Endothelial cell of umbilical vein (primary cell): ENCODE measurements around the gene GULP1. TPM values are rescaled to one million over a fixed set of nuclear protein-coding genes. Genes with fewer than 3 reads are reported as not detected.

Experiments used
- BruUV-seq: library from RNA; stranded (reverse); fragments of 400-500 nt; replicated peaks from 2 replicates; lab custom pipeline; 2021; lab: Mats Ljungman, UMichigan
- CTCF ChIA-PET: fragments of 300-600, 350-600 bp; sonication (Branson Sonifier 250); formaldehyde crosslinking; loops from one replicate; lab custom pipeline; 2021; ENCODE audit warnings: antibody characterized with exemption, inconsistent platforms; lab: Charles Lee
- POLR2A ChIA-PET: fragments of 300-600, 350-600 bp; sonication (Branson Sonifier 250); formaldehyde crosslinking; loops from one replicate; lab custom pipeline; 2021; ENCODE audit warnings: antibody characterized with exemption, inconsistent platforms; lab: Charles Lee
- DNase-seq: peaks from one replicate; pipeline ENCODE4 v3.0.0-alpha.2; 2011; ENCODE audit warnings: low read depth, low spot score
- FAIRE-seq: peaks from 2 replicates; lab custom pipeline; 2011; peaks lifted over from hg19 to GRCh38; lab: Jason Lieb, UNC
- H2AFZ ChIP-seq: 2 replicates; pipeline ENCODE4 v1.6.0; 2012; ENCODE audit warnings: low read depth, low read length, control low read depth, inconsistent platforms
- H3K27ac ChIP-seq: 2 replicates; pipeline ENCODE4 v1.5.1; 2011; ENCODE audit warnings: low read depth, mild to moderate bottlenecking, control low read depth, low read length, moderate library complexity; ENCODE audit not compliant: insufficient read depth
- H3K27me3 ChIP-seq, 2 experiments: 2 replicates each; pipeline versions ENCODE4 v1.6.0 to v1.6.1; 2011; ENCODE audit warnings: low read length in 2 of 2, mixed read lengths in 1 of 2; ENCODE audit not compliant: control insufficient read depth in 2 of 2, insufficient read depth in 2 of 2
- H3K36me3 ChIP-seq, 2 experiments: 2 replicates in 1 of 2; 3 replicates in 1 of 2; pipeline ENCODE4 v1.5.1; 2011; ENCODE audit warnings: low read length in 2 of 2, mild to moderate bottlenecking in 1 of 2, moderate library complexity in 1 of 2; ENCODE audit not compliant: control insufficient read depth in 2 of 2, insufficient read depth in 2 of 2; ENCODE audit errors: extremely low read depth in 1 of 2
- H3K4me1 ChIP-seq: 3 replicates; pipeline ENCODE4 v1.5.1; 2011; ENCODE audit warnings: mild to moderate bottlenecking, low read length; ENCODE audit not compliant: control insufficient read depth, insufficient read depth; ENCODE audit errors: extremely low read depth
- H3K4me2 ChIP-seq: 2 replicates; pipeline ENCODE4 v1.6.1; 2011; ENCODE audit warnings: low read length, control low read depth, mixed read lengths; ENCODE audit not compliant: insufficient read depth
- H3K4me3 ChIP-seq, 3 experiments: fragments of 200-600 bp in 1 of 3; sonication (generic), shearing (Covaris generic) in 1 of 3; replicated peaks in 1 of 3; 2 replicates each; pipeline ENCODE4 v1.5.1; 2011 to 2016; ENCODE audit warnings: control low read depth in 3 of 3, low read length in 3 of 3, mild to moderate bottlenecking in 2 of 3, inconsistent platforms in 1 of 3, low read depth in 1 of 3, moderate library complexity in 1 of 3; ENCODE audit not compliant: insufficient read depth in 1 of 3
- H3K79me2 ChIP-seq: 2 replicates; pipeline ENCODE4 v1.6.0; 2012; ENCODE audit warnings: low read length, inconsistent platforms; ENCODE audit not compliant: control insufficient read depth, insufficient read depth
- H3K9ac ChIP-seq: replicated peaks from 2 replicates; pipeline ENCODE3; 2011; ENCODE audit warnings: low read length, control low read depth; ENCODE audit not compliant: insufficient read depth; ENCODE audit errors: extremely low read depth
- H3K9me1 ChIP-seq: replicated peaks from 3 replicates; pipeline ENCODE4 v1.6.0; 2011; ENCODE audit warnings: mild to moderate bottlenecking, low read length; ENCODE audit not compliant: control insufficient read depth, insufficient read depth; ENCODE audit errors: extremely low read depth
- H3K9me3 ChIP-seq: replicated peaks from 2 replicates; pipeline ENCODE4 v1.5.1; 2012; ENCODE audit warnings: low read length, inconsistent platforms; ENCODE audit not compliant: control insufficient read depth, insufficient read depth
- H4K20me1 ChIP-seq: replicated peaks from 2 replicates; pipeline ENCODE3; 2011; ENCODE audit warnings: mild to moderate bottlenecking, low read length; ENCODE audit not compliant: control insufficient read depth, insufficient read depth; ENCODE audit errors: extremely low read depth
- EZH2 ChIP-seq: IDR thresholded peaks from 2 replicates; pipeline ENCODE4 v1.6.1; 2012; ENCODE audit warnings: borderline replicate concordance, low read depth, mild to moderate bottlenecking, moderate library complexity, low read length, inconsistent platforms; ENCODE audit not compliant: severe bottlenecking
- FOS ChIP-seq: IDR thresholded peaks from 2 replicates; pipeline ENCODE4 v1.6.1; 2011; ENCODE audit warnings: mild to moderate bottlenecking, low read length, moderate library complexity, borderline replicate concordance; ENCODE audit not compliant: insufficient read depth
- GATA2 ChIP-seq: IDR thresholded peaks from 2 replicates; pipeline ENCODE4 v1.7.0; 2011; ENCODE audit warnings: low read depth, mild to moderate bottlenecking, moderate library complexity, mixed read lengths, low read length; ENCODE audit not compliant: insufficient read length, insufficient read depth
- MYC ChIP-seq: IDR thresholded peaks from one replicate; pipeline ENCODE4 v1.6.1; 2011; ENCODE audit warnings: mild to moderate bottlenecking, low read depth, low read length
- POLR2A ChIP-seq: IDR thresholded peaks from 2 replicates; pipeline ENCODE4 v1.6.1; 2012; ENCODE audit warnings: low read depth, mild to moderate bottlenecking, control low read depth, low read length
- POLR2AphosphoS5 ChIP-seq: IDR thresholded peaks from 2 replicates; pipeline ENCODE4 v1.6.1; 2012; ENCODE audit warnings: low read depth, mild to moderate bottlenecking, control low read depth, low read length, moderate library complexity; ENCODE audit not compliant: insufficient read depth
- dilution Hi-C: fragments of 300-500 bp; cut with MboI; formaldehyde crosslinking; loops from one replicate; pipeline ENCODE4 v1.15.0; 2019; ENCODE audit warnings: low sequenced_read_pairs; ENCODE audit not compliant: extremely low pct_ligation_motif_present
- intact Hi-C: fragments of 100-400 bp; cut with micrococcal nuclease; formaldehyde crosslinking; loops from one replicate; pipeline ENCODE4 v1.10.0; 2022
- polyA plus RNA-seq, 4 experiments: library from polyadenylated mRNA; depleted of rRNA in 3 of 4; stranded (reverse) in 3 of 4; unstranded in 1 of 4; fragments of >200 nt; gene quantifications; 2 replicates each; pipeline versions ENCODE4 v1.2.1 to v1.2.3, GENCODE V29; 2011 to 2012; ENCODE audit warnings: missing spikeins in 1 of 4
- total RNA-seq: library from RNA; stranded (reverse); gene quantifications from 2 replicates; pipeline ENCODE4 v1.2.3, GENCODE V29; 2021
- TF ChIP-seq, protein P1 (sequence below), 2 donors: IDR thresholded peaks; 1 replicate in 1 of 2; 2 replicates in 1 of 2; pipeline ENCODE4 v1.5.1; 2011; ENCODE audit warnings: low read length in 2 of 2, mild to moderate bottlenecking in 2 of 2, moderate library complexity in 2 of 2, control low read depth in 1 of 2, inconsistent platforms in 1 of 2, low read depth in 1 of 2; ENCODE audit not compliant: insufficient read depth in 1 of 2; ENCODE audit errors: extremely low read depth in 1 of 2
- TF ChIP-seq, protein P2 (sequence below): IDR thresholded peaks from 2 replicates; pipeline ENCODE4 v1.6.1; 2011; ENCODE audit not compliant: insufficient read depth, insufficient read length

Gene GULP1
- total and polyA plus RNA-seq, 2 donors (not counting 3 experiments of a cell fraction or from before 2014, with no cell fraction given): 24.4 to 53.8 TPM

- no peaks in the 10 kb centered on the region for H3K9me3 ChIP-seq
- H3K27me3 ChIP-seq: no peaks in the 10 kb centered on the region
- H3K4me2 ChIP-seq: no peak overlapping the region
- no peaks in the 10 kb centered on the region for H3K79me2 ChIP-seq
- CTCF ChIA-PET: interaction anchor here (0.9 kb wide), 1 partner anchor 17 kb away, joined by 3 read pairs; no protein-coding TSS in a partner anchor
- H3K36me3 ChIP-seq: no peaks in the 10 kb centered on the region
- FAIRE-seq (no peak), DNase-seq (no peak)
- no peak overlapping the region for H2AFZ ChIP-seq
- POLR2A ChIA-PET: no interaction called here
- H3K4me1 ChIP-seq: no peaks in the 10 kb centered on the region
- no peak overlapping the region for H3K4me3 ChIP-seq
- no peaks in the 10 kb centered on the region for H3K9me1 ChIP-seq
- dilution Hi-C loops: no loop called here
- no TSS peak for BruUV-seq
- TF ChIP-seq FOS (no peak), POLR2A (no peak), POLR2AphosphoS5 (no peak), MYC (no peak), EZH2 (no peak), GATA2 (no peak)
- TF ChIP-seq, protein P1, sequence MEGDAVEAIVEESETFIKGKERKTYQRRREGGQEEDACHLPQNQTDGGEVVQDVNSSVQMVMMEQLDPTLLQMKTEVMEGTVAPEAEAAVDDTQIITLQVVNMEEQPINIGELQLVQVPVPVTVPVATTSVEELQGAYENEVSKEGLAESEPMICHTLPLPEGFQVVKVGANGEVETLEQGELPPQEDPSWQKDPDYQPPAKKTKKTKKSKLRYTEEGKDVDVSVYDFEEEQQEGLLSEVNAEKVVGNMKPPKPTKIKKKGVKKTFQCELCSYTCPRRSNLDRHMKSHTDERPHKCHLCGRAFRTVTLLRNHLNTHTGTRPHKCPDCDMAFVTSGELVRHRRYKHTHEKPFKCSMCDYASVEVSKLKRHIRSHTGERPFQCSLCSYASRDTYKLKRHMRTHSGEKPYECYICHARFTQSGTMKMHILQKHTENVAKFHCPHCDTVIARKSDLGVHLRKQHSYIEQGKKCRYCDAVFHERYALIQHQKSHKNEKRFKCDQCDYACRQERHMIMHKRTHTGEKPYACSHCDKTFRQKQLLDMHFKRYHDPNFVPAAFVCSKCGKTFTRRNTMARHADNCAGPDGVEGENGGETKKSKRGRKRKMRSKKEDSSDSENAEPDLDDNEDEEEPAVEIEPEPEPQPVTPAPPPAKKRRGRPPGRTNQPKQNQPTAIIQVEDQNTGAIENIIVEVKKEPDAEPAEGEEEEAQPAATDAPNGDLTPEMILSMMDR (IDR thresholded peaks at IDR 0.05; ENCODE audit: extremely low read depth in 1 of 2, insufficient read depth in 1 of 2, low read depth in 1 of 2, low read length in 2 of 2): no peak
- TF ChIP-seq, protein P2, sequence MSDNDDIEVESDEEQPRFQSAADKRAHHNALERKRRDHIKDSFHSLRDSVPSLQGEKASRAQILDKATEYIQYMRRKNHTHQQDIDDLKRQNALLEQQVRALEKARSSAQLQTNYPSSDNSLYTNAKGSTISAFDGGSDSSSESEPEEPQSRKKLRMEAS: no peak
- no peak overlapping the region for H3K27ac ChIP-seq
- no peak overlapping the region for H3K9ac ChIP-seq
- H4K20me1 ChIP-seq: no peaks in the 10 kb centered on the region
- intact Hi-C loops: no loop called here
Measured at GRCh38 chr2:188629753-188630527, 338.3 kb downstream of the GULP1 start.
